BLaER1 (cell line): ENCODE results near the gene SLC41A2.

ENCODE experiments used
- H3K27ac ChIP-seq: shearing (Covaris generic); formaldehyde crosslinking; 2 replicates; pipeline ENCODE4 v1.8.1; 2022
- H3K27me3 ChIP-seq: shearing (Covaris generic); formaldehyde crosslinking; 2 replicates; pipeline ENCODE4 v1.8.1; 2022
- H3K36me3 ChIP-seq: shearing (Covaris generic); formaldehyde crosslinking; 2 replicates; pipeline ENCODE4 v1.8.1; 2022
- H3K4me1 ChIP-seq: shearing (Covaris generic); formaldehyde crosslinking; 2 replicates; pipeline ENCODE4 v1.8.1; 2022
- H3K4me2 ChIP-seq: shearing (Covaris generic); formaldehyde crosslinking; 2 replicates; pipeline ENCODE4 v1.8.1; 2022
- H3K4me3 ChIP-seq: shearing (Covaris generic); formaldehyde crosslinking; 2 replicates; pipeline ENCODE4 v1.8.1; 2022
- H3K9ac ChIP-seq: shearing (Covaris generic); formaldehyde crosslinking; 2 replicates; pipeline ENCODE4 v1.8.1; 2022
- H3K9me3 ChIP-seq: shearing (Covaris generic); formaldehyde crosslinking; 2 replicates; pipeline ENCODE4 v1.8.1; 2022
- H4K20me1 ChIP-seq: shearing (Covaris generic); formaldehyde crosslinking; 2 replicates; pipeline ENCODE4 v1.8.1; 2022
- Cebpa-rat ChIP-seq: shearing (Covaris generic); IDR thresholded peaks from 2 replicates; pipeline ENCODE4 v1.8.1; 2022

SLC41A2 gene

GRCh38 chr12:104909761-104910160 lies 48.3 kb downstream of the SLC41A2 start:
- H3K27ac ChIP-seq, result no peak overlapping the region
- no peaks in the 10 kb centered on the region for H3K27me3 ChIP-seq
- no peaks in the 10 kb centered on the region for H3K36me3 ChIP-seq
- no peaks in the 10 kb centered on the region for H3K9me3 ChIP-seq
- no peak overlapping the region for H3K9ac ChIP-seq
- H3K4me1 ChIP-seq, result no peaks in the 10 kb centered on the region
- no peak overlapping the region for H3K4me3 ChIP-seq
- H3K4me2 ChIP-seq, result no peak overlapping the region
- TF ChIP-seq Cebpa-rat, result no peak
- H4K20me1 ChIP-seq, result no peaks in the 10 kb centered on the region
